ENCODE data around the gene STX8.

The STX8 gene

GRCh38 chr17:9445424-9445823 is 130.2 kb downstream of the STX8 start:
- Histone ChIP-seq H4K8ac (ENCODE audit: low read depth, low read length) (no peak overlapping the region), H2BK5ac (ENCODE audit: low read depth, low read length, poor library complexity) (no peak overlapping the region), H4K12ac (ENCODE audit: low read depth, low read length) (no peak overlapping the region), H2AK5ac (ENCODE audit: low read length) (no peak overlapping the region), H2AFZ (ENCODE audit: insufficient read depth, low read length, poor library complexity) (no peak overlapping the region), H2BK120ac (ENCODE audit: insufficient read depth, low read length, poor library complexity) (no peak overlapping the region), H3K79me1 (ENCODE audit: low read length) (no peaks in the 10 kb centered on the region), H3K27me3 (ENCODE audit: insufficient read depth, low read length) (no peaks in the 10 kb centered on the region), H3K79me2 (ENCODE audit: control insufficient read depth, insufficient read depth, low read length, poor library complexity) (no peaks in the 10 kb centered on the region), H3K9me3 (ENCODE audit: insufficient read depth, low read depth, low read length) (no peaks in the 10 kb centered on the region), H3K36me3 (ENCODE audit: control insufficient read depth in 1 of 2, insufficient read depth in 2 of 2, low read length in 2 of 2) (peaks cover 0 to 2% of the 10 kb centered on the region in 2 experiments), H3K18ac (ENCODE audit: low read length) (no peak overlapping the region), H3K23ac (ENCODE audit: low read length) (no peak overlapping the region), H3K4ac (ENCODE audit: low read depth, low read length) (no peak overlapping the region), H3K14ac (ENCODE audit: low read length) (no peak overlapping the region), H2BK12ac (ENCODE audit: low read length) (no peak overlapping the region), H3K27ac (ENCODE audit: low read depth, low read length) (no peak overlapping the region), H3K4me2 (ENCODE audit: low read length) (no peak overlapping the region), H3K9ac (ENCODE audit: low read length) (no peak overlapping the region), H4K91ac (ENCODE audit: low read depth, low read length) (no peak overlapping the region), H3K4me1 (ENCODE audit: control insufficient read depth in 1 of 2, insufficient read depth in 2 of 2, low read length in 2 of 2) (no peaks in the 10 kb centered on the region), H3K4me3 (ENCODE audit: low read depth, low read length) (no peak overlapping the region)
- WGBS (ENCODE audit: extremely low coverage, insufficient coverage, insufficient read length) = no CpG with 5 or more reads among the region's 7 CpGs
- no peak for DNase-seq

- H3K27me3 ChIP-seq (ENCODE audit: insufficient read depth, low read length) = no peaks in the 10 kb centered on the region
- no peak overlapping the region for H4K8ac ChIP-seq (ENCODE audit: low read depth, low read length)
- no CpG with 5 or more reads among the region's 5 CpGs for WGBS (ENCODE audit: extremely low coverage, insufficient coverage, insufficient read length)
- no peak overlapping the region for H2AFZ ChIP-seq (ENCODE audit: insufficient read depth, low read length, poor library complexity)
- no peak overlapping the region for H4K91ac ChIP-seq (ENCODE audit: low read depth, low read length)
- H3K4me2 ChIP-seq (ENCODE audit: low read length) = no peak overlapping the region
- no peak overlapping the region for H2BK5ac ChIP-seq (ENCODE audit: low read depth, low read length, poor library complexity)
- no peak overlapping the region for H3K14ac ChIP-seq (ENCODE audit: low read length)
- no peak overlapping the region for H3K18ac ChIP-seq (ENCODE audit: low read length)
- no peaks in the 10 kb centered on the region for H3K79me2 ChIP-seq (ENCODE audit: control insufficient read depth, insufficient read depth, low read length, poor library complexity)
- H3K27ac ChIP-seq (ENCODE audit: low read depth, low read length) = no peak overlapping the region
- H2BK120ac ChIP-seq (ENCODE audit: insufficient read depth, low read length, poor library complexity) = no peak overlapping the region
- H2BK12ac ChIP-seq (ENCODE audit: low read length) = no peak overlapping the region
- no peak overlapping the region for H4K12ac ChIP-seq (ENCODE audit: low read depth, low read length)
- DNase-seq = no peak
- H3K9me3 ChIP-seq (ENCODE audit: insufficient read depth, low read depth, low read length) = no peaks in the 10 kb centered on the region
- no peaks in the 10 kb centered on the region for H3K79me1 ChIP-seq (ENCODE audit: low read length)
- no peak overlapping the region for H3K23ac ChIP-seq (ENCODE audit: low read length)
- H3K9ac ChIP-seq (ENCODE audit: low read length) = no peak overlapping the region
- H3K4ac ChIP-seq (ENCODE audit: low read depth, low read length) = no peak overlapping the region
- H3K36me3 ChIP-seq (ENCODE audit: control insufficient read depth in 1 of 2, insufficient read depth in 2 of 2, low read length in 2 of 2) = peaks cover 0 to 2% of the 10 kb centered on the region in 2 experiments
- no peaks in the 10 kb centered on the region for H3K4me1 ChIP-seq (ENCODE audit: control insufficient read depth in 1 of 2, insufficient read depth in 2 of 2, low read length in 2 of 2)
- H2AK5ac ChIP-seq (ENCODE audit: low read length) = no peak overlapping the region
- no peak overlapping the region for H3K4me3 ChIP-seq (ENCODE audit: low read depth, low read length)
Observed at GRCh38 chr17:9444687-9445086, 130.9 kb downstream of the STX8 start.

GRCh38 chr17:9443811-9444210 is 131.8 kb downstream of the STX8 start:
- H3K27ac ChIP-seq (ENCODE audit: low read depth, low read length) = no peak overlapping the region
- H2BK12ac ChIP-seq (ENCODE audit: low read length) = no peak overlapping the region
- H3K9ac ChIP-seq (ENCODE audit: low read length) = no peak overlapping the region
- no peak overlapping the region for H2AFZ ChIP-seq (ENCODE audit: insufficient read depth, low read length, poor library complexity)
- no peak overlapping the region for H3K4me3 ChIP-seq (ENCODE audit: low read depth, low read length)
- H3K4me1 ChIP-seq (ENCODE audit: control insufficient read depth in 1 of 2, insufficient read depth in 2 of 2, low read length in 2 of 2) = no peaks in the 10 kb centered on the region
- H2BK120ac ChIP-seq (ENCODE audit: insufficient read depth, low read length, poor library complexity) = no peak overlapping the region
- no peak overlapping the region for H3K23ac ChIP-seq (ENCODE audit: low read length)
- H4K12ac ChIP-seq (ENCODE audit: low read depth, low read length) = no peak overlapping the region
- no peaks in the 10 kb centered on the region for H3K79me2 ChIP-seq (ENCODE audit: control insufficient read depth, insufficient read depth, low read length, poor library complexity)
- DNase-seq = no peak
- H3K4ac ChIP-seq (ENCODE audit: low read depth, low read length) = no peak overlapping the region
- H3K27me3 ChIP-seq (ENCODE audit: insufficient read depth, low read length) = no peaks in the 10 kb centered on the region
- H3K4me2 ChIP-seq (ENCODE audit: low read length) = no peak overlapping the region
- no peak overlapping the region for H3K14ac ChIP-seq (ENCODE audit: low read length)
- H3K36me3 ChIP-seq (ENCODE audit: control insufficient read depth in 1 of 2, insufficient read depth in 2 of 2, low read length in 2 of 2) = peaks cover 0 to 2% of the 10 kb centered on the region in 2 experiments
- no peak overlapping the region for H4K8ac ChIP-seq (ENCODE audit: low read depth, low read length)
- no peaks in the 10 kb centered on the region for H3K9me3 ChIP-seq (ENCODE audit: insufficient read depth, low read depth, low read length)
- no peak overlapping the region for H4K91ac ChIP-seq (ENCODE audit: low read depth, low read length)
- no peaks in the 10 kb centered on the region for H3K79me1 ChIP-seq (ENCODE audit: low read length)
- H3K18ac ChIP-seq (ENCODE audit: low read length) = no peak overlapping the region
- 100% methylated on average over 1 of the region's 5 CpGs for WGBS (ENCODE audit: extremely low coverage, insufficient coverage, insufficient read length)
- no peak overlapping the region for H2BK5ac ChIP-seq (ENCODE audit: low read depth, low read length, poor library complexity)
- H2AK5ac ChIP-seq (ENCODE audit: low read length) = no peak overlapping the region

- no peak overlapping the region for H4K91ac ChIP-seq (ENCODE audit: low read depth, low read length)
Observed at GRCh38 chr17:9439851-9440250, 135.8 kb downstream of the STX8 start.

More at GRCh38 chr17:9439851-9440250, 135.8 kb downstream of the STX8 start:
- no peak overlapping the region for H2BK5ac ChIP-seq (ENCODE audit: low read depth, low read length, poor library complexity)
- H2AFZ ChIP-seq (ENCODE audit: insufficient read depth, low read length, poor library complexity) = no peak overlapping the region
- H2BK120ac ChIP-seq (ENCODE audit: insufficient read depth, low read length, poor library complexity) = no peak overlapping the region
- H3K79me2 ChIP-seq (ENCODE audit: control insufficient read depth, insufficient read depth, low read length, poor library complexity) = no peaks in the 10 kb centered on the region
- no peak overlapping the region for H3K18ac ChIP-seq (ENCODE audit: low read length)
- H3K27me3 ChIP-seq (ENCODE audit: insufficient read depth, low read length) = no peaks in the 10 kb centered on the region
- H3K4ac ChIP-seq (ENCODE audit: low read depth, low read length) = no peak overlapping the region
- H2AK5ac ChIP-seq (ENCODE audit: low read length) = no peak overlapping the region
- no CpG with 5 or more reads among the region's 3 CpGs for WGBS (ENCODE audit: extremely low coverage, insufficient coverage, insufficient read length)
- H3K9me3 ChIP-seq (ENCODE audit: insufficient read depth, low read depth, low read length) = no peaks in the 10 kb centered on the region
- no peak overlapping the region for H4K8ac ChIP-seq (ENCODE audit: low read depth, low read length)
- no peak overlapping the region for H3K9ac ChIP-seq (ENCODE audit: low read length)
- no peak overlapping the region for H4K12ac ChIP-seq (ENCODE audit: low read depth, low read length)
- H3K4me1 ChIP-seq (ENCODE audit: control insufficient read depth in 1 of 2, insufficient read depth in 2 of 2, low read length in 2 of 2) = no peaks in the 10 kb centered on the region
- no peak overlapping the region for H3K4me2 ChIP-seq (ENCODE audit: low read length)
- H3K4me3 ChIP-seq (ENCODE audit: low read depth, low read length) = no peak overlapping the region
- H3K27ac ChIP-seq (ENCODE audit: low read depth, low read length) = no peak overlapping the region
- no peak overlapping the region for H2BK12ac ChIP-seq (ENCODE audit: low read length)
- no peak overlapping the region for H3K14ac ChIP-seq (ENCODE audit: low read length)
- no peaks in the 10 kb centered on the region for H3K79me1 ChIP-seq (ENCODE audit: low read length)
- peaks cover 0 to 2% of the 10 kb centered on the region in 2 experiments for H3K36me3 ChIP-seq (ENCODE audit: control insufficient read depth in 1 of 2, insufficient read depth in 2 of 2, low read length in 2 of 2)
- no peak overlapping the region for H3K23ac ChIP-seq (ENCODE audit: low read length)
- no peak for DNase-seq
